H1 (cell line): Measurements from ENCODE around the gene F8. TPM values are rescaled to one million over a fixed set of nuclear protein-coding genes. Genes with fewer than 3 reads are reported as not detected.
A peak's percentile ranks its signal among the peaks of the same experiment; 100 is the strongest.

Experiments
- CTCF ChIA-PET: fragments of 300-600 bp; sonication (Branson Sonifier 250); formaldehyde crosslinking; loops from one replicate; lab custom pipeline; 2021; ENCODE audit not compliant: partially characterized antibody; lab: Charles Lee
- POLR2A ChIA-PET: fragments of 300-600 bp; sonication (Branson Sonifier 250); formaldehyde crosslinking; loops from one replicate; lab custom pipeline; 2021; ENCODE audit warnings: inconsistent platforms; ENCODE audit not compliant: partially characterized antibody; lab: Charles Lee
- DNase-seq, 2 experiments: peaks; one replicate each; pipeline versions ENCODE4 v3.0.0 to v3.0.0-alpha.2; 2010 to 2022; ENCODE audit warnings: low spot score in 2 of 2, low read depth in 1 of 2, mixed read lengths in 1 of 2
- FAIRE-seq: peaks from 2 replicates; lab custom pipeline; 2011; peaks lifted over from hg19 to GRCh38; lab: Jason Lieb, UNC
- H2AFZ ChIP-seq: 2 replicates; pipeline ENCODE4 v1.8.1; 2012; ENCODE audit warnings: low read length, inconsistent platforms
- H2AK5ac ChIP-seq: 2 replicates; pipeline ENCODE4 v1.6.1; 2013; ENCODE audit warnings: low read depth, low read length
- H2BK120ac ChIP-seq: replicated peaks from 2 replicates; pipeline ENCODE3; 2013; ENCODE audit warnings: low read depth, low read length, inconsistent platforms
- H2BK12ac ChIP-seq: 2 replicates; pipeline ENCODE4 v1.6.1; 2013; ENCODE audit warnings: low read depth, low read length
- H2BK15ac ChIP-seq: 2 replicates; pipeline ENCODE4 v1.6.1; 2013; ENCODE audit warnings: low read length
- H2BK20ac ChIP-seq: 2 replicates; pipeline ENCODE4 v1.6.1; 2013; ENCODE audit warnings: low read length
- H2BK5ac ChIP-seq: 2 replicates; pipeline ENCODE4 v1.6.1; 2013; ENCODE audit warnings: low read depth, low read length
- H3K14ac ChIP-seq: 2 replicates; pipeline ENCODE4 v1.6.1; 2013; ENCODE audit warnings: inconsistent platforms; ENCODE audit not compliant: insufficient read length
- H3K18ac ChIP-seq: 2 replicates; pipeline ENCODE4 v1.6.1; 2013; ENCODE audit warnings: low read length; ENCODE audit errors: extremely low read depth
- H3K23ac ChIP-seq: 2 replicates; pipeline ENCODE4 v1.6.1; 2013; ENCODE audit warnings: inconsistent platforms; ENCODE audit not compliant: insufficient read length
- H3K23me2 ChIP-seq: 2 replicates; pipeline ENCODE4 v1.6.1; 2013; ENCODE audit warnings: low read depth, low read length
- H3K27ac ChIP-seq: 2 replicates; pipeline ENCODE4 v1.6.1; 2011; ENCODE audit warnings: low read depth, low read length, inconsistent platforms
- H3K27me3 ChIP-seq, 4 experiments: replicated peaks in 1 of 4; 1 replicate in 1 of 4; 2 replicates in 3 of 4; pipeline versions ENCODE4 v1.6.1 to v1.8.1; 2011 to 2013; ENCODE audit warnings: low read length in 3 of 4, mild to moderate bottlenecking in 3 of 4, inconsistent platforms in 2 of 4, mixed read lengths in 2 of 4, moderate library complexity in 1 of 4; ENCODE audit not compliant: control insufficient read depth in 3 of 4, insufficient read depth in 3 of 4; ENCODE audit errors: extremely low read depth in 1 of 4
- H3K36me3 ChIP-seq, 4 experiments: 2 replicates each; pipeline versions ENCODE4 v1.6.1 to v1.8.1; 2011 to 2013; ENCODE audit warnings: mild to moderate bottlenecking in 4 of 4, low read length in 3 of 4, moderate library complexity in 2 of 4, control low read depth in 1 of 4, inconsistent platforms in 1 of 4; ENCODE audit not compliant: insufficient read depth in 4 of 4, control insufficient read depth in 2 of 4
- H3K4ac ChIP-seq: replicated peaks from 2 replicates; pipeline ENCODE3; 2013; ENCODE audit warnings: low read length, low read depth, mixed read lengths, inconsistent platforms; ENCODE audit not compliant: insufficient read length
- H3K4me1 ChIP-seq, 4 experiments: replicated peaks in 1 of 4; 1 replicate in 1 of 4; 2 replicates in 3 of 4; pipeline versions ENCODE4 v1.6.1 to v1.8.1; 2011 to 2013; ENCODE audit warnings: low read length in 3 of 4, inconsistent platforms in 2 of 4, mixed read lengths in 1 of 4; ENCODE audit not compliant: insufficient read depth in 4 of 4, control insufficient read depth in 3 of 4
- H3K4me2 ChIP-seq, 2 experiments: 2 replicates each; pipeline versions ENCODE4 v1.6.1 to v1.8.1; 2011 to 2013; ENCODE audit warnings: low read depth in 2 of 2, low read length in 2 of 2, control low read depth in 1 of 2, inconsistent platforms in 1 of 2, mild to moderate bottlenecking in 1 of 2; ENCODE audit not compliant: insufficient read depth in 1 of 2
- H3K4me3 ChIP-seq, 4 experiments: fragments of 200-600, 300-600 bp in 1 of 4; sonication (generic), shearing (Covaris generic), sonication (Bioruptor Twin) in 1 of 4; 2 replicates each; pipeline versions ENCODE4 v1.5.1 to v1.8.1; 2011 to 2016; ENCODE audit warnings: low read length in 4 of 4, low read depth in 3 of 4, control low read depth in 2 of 4, inconsistent platforms in 2 of 4, mild to moderate bottlenecking in 2 of 4, mixed read lengths in 1 of 4, moderate library complexity in 1 of 4; ENCODE audit not compliant: insufficient read depth in 2 of 4; ENCODE audit errors: extremely low read depth in 1 of 4
- H3K56ac ChIP-seq: replicated peaks from 2 replicates; pipeline ENCODE3; 2013; ENCODE audit warnings: low read depth, mild to moderate bottlenecking, mixed read lengths, low read length, inconsistent platforms; ENCODE audit not compliant: insufficient read length
- H3K79me1 ChIP-seq: 2 replicates; pipeline ENCODE4 v1.6.1; 2013; ENCODE audit warnings: low read depth, low read length, control low read depth
- H3K79me2 ChIP-seq, 2 experiments: 2 replicates each; pipeline versions ENCODE4 v1.6.1 to v1.8.1; 2012 to 2013; ENCODE audit warnings: low read length in 2 of 2, mild to moderate bottlenecking in 2 of 2, inconsistent platforms in 1 of 2; ENCODE audit not compliant: insufficient read depth in 2 of 2, control insufficient read depth in 1 of 2
- H3K9ac ChIP-seq, 4 experiments: replicated peaks in 1 of 4; 1 replicate in 1 of 4; 2 replicates in 3 of 4; pipeline versions ENCODE4 v1.6.1 to v1.8.1; 2011 to 2013; ENCODE audit warnings: low read depth in 3 of 4, low read length in 3 of 4, control low read depth in 2 of 4, mild to moderate bottlenecking in 2 of 4, moderate library complexity in 2 of 4, inconsistent platforms in 1 of 4; ENCODE audit errors: extremely low read depth in 1 of 4
- H3K9me3 ChIP-seq, 2 experiments: 2 replicates each; pipeline versions ENCODE4 v1.6.1 to v1.8.1; 2012 to 2013; ENCODE audit warnings: mild to moderate bottlenecking in 2 of 2, moderate library complexity in 2 of 2, control low read depth in 1 of 2, inconsistent platforms in 1 of 2, low read depth in 1 of 2, low read length in 1 of 2, mixed read lengths in 1 of 2; ENCODE audit not compliant: insufficient read depth in 2 of 2
- H4K20me1 ChIP-seq, 2 experiments: replicated peaks in 1 of 2; 2 replicates each; pipeline versions ENCODE3 to v1.8.1; 2011 to 2013; ENCODE audit warnings: inconsistent platforms in 2 of 2, low read length in 2 of 2, mild to moderate bottlenecking in 1 of 2; ENCODE audit not compliant: insufficient read depth in 2 of 2, control insufficient read depth in 1 of 2
- H4K5ac ChIP-seq: 2 replicates; pipeline ENCODE4 v1.6.1; 2013; ENCODE audit warnings: low read length, low read depth, mixed read lengths, inconsistent platforms; ENCODE audit not compliant: insufficient read length
- H4K8ac ChIP-seq: 2 replicates; pipeline ENCODE4 v1.8.0; 2013; ENCODE audit warnings: mild to moderate bottlenecking, moderate library complexity, low read length, inconsistent platforms; ENCODE audit not compliant: insufficient read depth; ENCODE audit errors: extremely low read depth
- H4K91ac ChIP-seq: replicated peaks from 2 replicates; pipeline ENCODE3; 2013; ENCODE audit warnings: low read length, mixed read lengths, inconsistent platforms; ENCODE audit not compliant: insufficient read length
- CBX5 ChIP-seq: fragments of 300-800, 300-1000 bp; sonication (generic); IDR thresholded peaks from 2 replicates; pipeline ENCODE4 v1.7.1; 2016; ENCODE audit warnings: antibody characterized with exemption, low read length, low read depth
- FOSL1 ChIP-seq: IDR thresholded peaks from 2 replicates; pipeline ENCODE4 v1.6.1; 2011; ENCODE audit warnings: mild to moderate bottlenecking, low read depth, low read length, moderate library complexity; ENCODE audit not compliant: insufficient read depth
- WGBS, 2 experiments: shearing (Covaris generic) in 1 of 2; methylation state at CpG; one replicate each; pipeline versions ENCODE4 v1.1.6 to v1.1.7; 2013 to 2015; ENCODE audit warnings: low lambda C conversion rate in 2 of 2, mixed read lengths in 2 of 2, inconsistent platforms in 1 of 2, low coverage in 1 of 2, missing lambda C conversion rate in 1 of 2; ENCODE audit not compliant: insufficient replicate concordance in 2 of 2, insufficient coverage in 1 of 2, insufficient read length in 1 of 2; ENCODE audit errors: extremely low coverage in 1 of 2, missing lambda C conversion rate in 1 of 2; 5-methylcytosine and 5-hydroxymethylcytosine counted together
- microRNA counts: library from miRNA; unstranded; fragments of <30 nt; microRNA quantifications from one replicate; lab custom pipeline; 2015
- microRNA-seq, 2 experiments: library from miRNA; unstranded; fragments of <30 nt; microRNA quantifications; one replicate each; pipeline versions ENCODE4 to v1.2.0, GENCODE V29; 2016 to 2020; ENCODE audit warnings: borderline microRNAs expressed in 2 of 2, borderline number of aligned reads in 2 of 2, borderline replicate concordance in 1 of 2
- polyA plus RNA-seq, 7 experiments: library from polyadenylated mRNA; depleted of rRNA in 3 of 7; stranded (reverse) in 5 of 7; unstranded in 2 of 7; fragments of >200 nt in 5 of 7; fragments of 200-250 nt in 2 of 7; gene quantifications; 1 replicate in 5 of 7; 2 replicates in 1 of 7; 4 replicates in 1 of 7; pipeline versions ENCODE4 v1.2.1 to v1.2.3, GENCODE V29; 2011 to 2013; ENCODE audit warnings: missing spikeins in 2 of 7, mixed read lengths in 2 of 7
- small RNA-seq: library from polyadenylated mRNA; stranded (forward); fragments of <200 nt; extraction: miRNeasy Mini kit (QIAGEN cat#:217004); gene quantifications from one replicate; pipeline ENCODE3, GENCODE V24; 2013; ENCODE audit not compliant: insufficient read depth
- total RNA-seq: library from RNA; stranded (reverse); fragmentation: NEBNext Ultra II Directional; extraction: Animal tissue kit (Norgen Biotek cat#: 25700); gene quantifications from 2 replicates; pipeline ENCODE4 v1.2.1, GENCODE V29; 2021

F8 gene
- total and polyA plus RNA-seq, 2 of the 8 experiments (the other 6 are each of a cell fraction or from before 2014, with no cell fraction given), result 1.1 to 2.6 TPM

DNA sequence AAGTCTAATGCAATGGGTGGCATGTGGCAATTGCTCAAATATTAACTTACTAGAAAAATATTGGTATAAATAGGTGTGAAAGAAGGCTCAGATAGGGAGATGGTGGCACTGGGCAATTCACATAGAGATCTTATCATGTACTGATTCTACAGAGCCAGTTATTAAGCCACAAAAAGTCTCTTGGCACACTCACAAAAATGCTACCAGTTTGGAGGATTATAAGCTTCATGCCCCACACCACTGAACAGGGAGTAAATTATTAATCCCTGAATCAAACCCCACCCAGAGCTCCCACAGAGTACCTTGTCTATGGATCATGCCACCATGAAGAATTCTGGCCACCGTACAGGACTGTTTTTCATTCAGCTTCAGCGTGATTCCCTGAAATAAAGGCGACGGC, 231.1 kb downstream of the F8 start:
- H3K79me1 ChIP-seq, result no peaks in the 10 kb centered on the region
- no peaks in the 10 kb centered on the region for H3K79me2 ChIP-seq
- 66% methylated on average over 4 of the region's 4 CpGs; no CpG with 5 or more reads in 1 of the 2 experiments for WGBS, 2 experiments
- H4K8ac ChIP-seq, result no peak overlapping the region
- no peak overlapping the region for H2AFZ ChIP-seq
- H4K91ac ChIP-seq, result no peak overlapping the region
- no peaks in the 10 kb centered on the region for H3K23me2 ChIP-seq
- POLR2A ChIA-PET, result interaction anchor here (1.2 kb wide), 1 partner anchor 12 kb away, joined by 3 read pairs; no protein-coding TSS in a partner anchor
- no peak overlapping the region for H2BK5ac ChIP-seq
- H4K20me1 ChIP-seq, result no peaks in the 10 kb centered on the region
- no peak overlapping the region for H2BK20ac ChIP-seq
- no peak overlapping the region for H3K4me3 ChIP-seq
- H3K4me2 ChIP-seq, result no peak overlapping the region
- DNase-seq (no peak), FAIRE-seq (no peak)
- no peak overlapping the region for H3K27ac ChIP-seq
- H2BK15ac ChIP-seq, result no peak overlapping the region
- H2BK12ac ChIP-seq, result no peak overlapping the region
- H3K4me1 ChIP-seq, result peaks cover 0 to 2% (median 0%) of the 10 kb centered on the region in 4 experiments; a peak in 1 of 7 replicates
- no peak overlapping the region for H4K5ac ChIP-seq
- H3K36me3 ChIP-seq, result no peaks in the 10 kb centered on the region
- CTCF ChIA-PET, result no interaction called here
- no peak overlapping the region for H3K56ac ChIP-seq
- H3K18ac ChIP-seq, result no peak overlapping the region
- H3K14ac ChIP-seq, result no peak overlapping the region
- H3K9ac ChIP-seq, result no peak overlapping the region
- TF ChIP-seq CBX5 (no peak), FOSL1 (no peak)
- H3K27me3 ChIP-seq, result no peaks in the 10 kb centered on the region
- H3K4ac ChIP-seq, result no peak overlapping the region
- no peak overlapping the region for H3K23ac ChIP-seq
- H2AK5ac ChIP-seq, result no peak overlapping the region
- no peak overlapping the region for H2BK120ac ChIP-seq
- H3K9me3 ChIP-seq, result no peaks in the 10 kb centered on the region

MicroRNAs encoded within 50 kb of the gene (microRNA counts, 767-probe panel; counts per million panel counts)
- 879 counts per million, percentile 95 among the panel's probes with 10 or more counts for microRNA hsa-miR-1184 (lab: Ali Mortazavi, UCI)

Small RNA genes lying within 50 kb of the gene (microRNA-seq; reads per million reads assigned to microRNA genes)
- gene MIR1184-1, result 0 reads per million in 2 experiments

Small RNA genes lying within 50 kb of the gene (small RNA-seq; reads per million reads assigned to genes)
- gene MIR1184-1, result not detected

Other genes with a start within 250 kb of the F8 start
- 12.9 and 13.4 TPM in 2 replicates for gene MPP1, start 217.2 kb downstream of the F8 start, total RNA-seq
- gene MPP1, start 217.2 kb downstream of the F8 start, polyA plus RNA-seq (2011; rRNA removed), result 6.2 and 7.6 TPM in 2 replicates
- gene SMIM9, start 188.1 kb downstream of the F8 start, total RNA-seq, result not detected in 2 replicates
- not detected in 2 replicates for gene SMIM9, start 188.1 kb downstream of the F8 start, polyA plus RNA-seq (2011; rRNA removed)
- gene F8A1, start 136.4 kb downstream of the F8 start, total RNA-seq, result 26.8 and 30.2 TPM in 2 replicates
- gene F8A1, start 136.4 kb downstream of the F8 start, polyA plus RNA-seq (2011; rRNA removed), result 17.0 and 18.9 TPM in 2 replicates
- 66.0 and 67.7 TPM in 2 replicates for gene FUNDC2, start 4.1 kb upstream of the F8 start, total RNA-seq
- gene FUNDC2, start 4.1 kb upstream of the F8 start, polyA plus RNA-seq (2011; rRNA removed), result 58.9 and 93.7 TPM in 2 replicates
- gene CMC4, start 48.4 kb upstream of the F8 start, total RNA-seq, result 3.7 and 6.0 TPM in 2 replicates
- 7.8 and 8.8 TPM in 2 replicates for gene CMC4, start 48.4 kb upstream of the F8 start, polyA plus RNA-seq (2011; rRNA removed)
- gene MTCP1, start 48.4 kb upstream of the F8 start, total RNA-seq, result 12.3 and 18.3 TPM in 2 replicates
- 1.2 and 2.0 TPM in 2 replicates for gene MTCP1, start 48.4 kb upstream of the F8 start, polyA plus RNA-seq (2011; rRNA removed)
- gene BRCC3, start 48.8 kb upstream of the F8 start, total RNA-seq, result 23.2 and 23.7 TPM in 2 replicates
- gene BRCC3, start 48.8 kb upstream of the F8 start, polyA plus RNA-seq (2011; rRNA removed), result 7.9 and 13.1 TPM in 2 replicates
- gene VBP1, start 193.7 kb upstream of the F8 start, total RNA-seq, result 56.0 and 59.7 TPM in 2 replicates
- gene VBP1, start 193.7 kb upstream of the F8 start, polyA plus RNA-seq (2011; rRNA removed), result 10.0 and 21.6 TPM in 2 replicates
- gene RAB39B, start 241.8 kb upstream of the F8 start, total RNA-seq, result 8.8 and 9.3 TPM in 2 replicates
- 3.0 and 3.1 TPM in 2 replicates for gene RAB39B, start 241.8 kb upstream of the F8 start, polyA plus RNA-seq (2011; rRNA removed)